ENCODE measurements around the gene VIT. TPM values are rescaled to one million over a fixed set of nuclear protein-coding genes. Genes with fewer than 3 reads are reported as not detected.
A peak's percentile ranks its signal among the peaks of the same experiment; 100 is the strongest.
"Not testable (repeated sequence)": the region's sequence is repeated elsewhere in the genome, so short reads cannot be mapped to it uniquely, and the experiment has no call there.

VIT gene
- total RNA-seq, 2 donors from 2014 or later, result not detected

GRCh38 chr2:36819095-36819711 is 122.7 kb downstream of the VIT start:
- H3K9me3 Mint-ChIP-seq, result no peaks in the 10 kb centered on the region
- ATAC-seq (replicated peaks in 1 of 2) (no peak), DNase-seq (no peak)
- no peaks in the 10 kb centered on the region for H3K27me3 Mint-ChIP-seq (ENCODE audit: low read depth)
- H3K36me3 Mint-ChIP-seq (ENCODE audit: insufficient read depth in 2 of 2), result no peaks in the 10 kb centered on the region
- H3K27ac Mint-ChIP-seq, result no peak overlapping the region
- H3K4me1 Mint-ChIP-seq (ENCODE audit: low read depth), result peaks cover 5% of the 10 kb centered on the region
- H3K4me3 Mint-ChIP-seq, result no peak overlapping the region

GRCh38 chr2:36820942-36821605 is 124.6 kb downstream of the VIT start:
- peaks cover 5% of the 10 kb centered on the region for H3K4me1 Mint-ChIP-seq (ENCODE audit: low read depth)
- DNase-seq, result no peak
- no peak overlapping the region for H3K27ac Mint-ChIP-seq
- H3K4me3 Mint-ChIP-seq, result no peak overlapping the region
- no peaks in the 10 kb centered on the region for H3K27me3 Mint-ChIP-seq (ENCODE audit: low read depth)
- no peaks in the 10 kb centered on the region for H3K36me3 Mint-ChIP-seq (ENCODE audit: insufficient read depth in 2 of 2)
- no peak for ATAC-seq (replicated peaks in 1 of 2)
- no peaks in the 10 kb centered on the region for H3K9me3 Mint-ChIP-seq

- ATAC-seq (replicated peaks in 1 of 2) (no peak), DNase-seq (no peak)
- H3K4me1 Mint-ChIP-seq (ENCODE audit: low read depth), result no peaks in the 10 kb centered on the region
- no peak overlapping the region for H3K27ac Mint-ChIP-seq
- H3K9me3 Mint-ChIP-seq, result no peaks in the 10 kb centered on the region
- no peaks in the 10 kb centered on the region for H3K36me3 Mint-ChIP-seq (ENCODE audit: insufficient read depth in 2 of 2)
- H3K27me3 Mint-ChIP-seq (ENCODE audit: low read depth), result peaks cover 4% of the 10 kb centered on the region
- H3K4me3 Mint-ChIP-seq, result no peak overlapping the region
Measured at GRCh38 chr2:36823862-36824261, 127.4 kb downstream of the VIT start.

DNA sequence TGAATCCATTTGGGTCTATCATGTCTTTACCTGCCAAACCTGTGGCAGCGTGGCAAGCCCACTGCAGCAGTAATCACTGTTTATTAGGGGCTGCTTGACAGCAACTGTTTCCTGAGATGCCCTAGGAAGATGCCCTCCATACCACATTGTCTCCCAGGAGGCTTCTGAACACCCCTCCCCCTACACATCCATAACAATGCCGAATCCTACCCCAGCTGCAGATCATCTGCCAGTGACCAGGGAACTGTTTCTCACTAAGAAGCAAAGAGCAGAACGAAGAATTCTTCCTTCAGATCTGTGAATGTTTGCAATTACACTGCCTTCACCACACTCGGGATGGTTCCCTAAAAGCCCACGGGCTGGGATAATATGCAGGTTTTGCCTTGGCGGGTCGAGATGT is 127.8 kb downstream of the VIT start:
- Mint-ChIP-seq H3K4me3 (no peak overlapping the region), H3K4me1 (ENCODE audit: low read depth) (no peaks in the 10 kb centered on the region), H3K9me3 (no peaks in the 10 kb centered on the region), H3K27ac (no peak overlapping the region), H3K27me3 (ENCODE audit: low read depth) (peaks cover 7% of the 10 kb centered on the region), H3K36me3 (ENCODE audit: insufficient read depth in 2 of 2) (no peaks in the 10 kb centered on the region)
- ATAC-seq (replicated peaks in 1 of 2) (no peak), DNase-seq (no peak)

- DNase-seq, result not testable (repeated sequence)
Measured at GRCh38 chr2:36824683-36825082, 128.2 kb downstream of the VIT start.

DNA sequence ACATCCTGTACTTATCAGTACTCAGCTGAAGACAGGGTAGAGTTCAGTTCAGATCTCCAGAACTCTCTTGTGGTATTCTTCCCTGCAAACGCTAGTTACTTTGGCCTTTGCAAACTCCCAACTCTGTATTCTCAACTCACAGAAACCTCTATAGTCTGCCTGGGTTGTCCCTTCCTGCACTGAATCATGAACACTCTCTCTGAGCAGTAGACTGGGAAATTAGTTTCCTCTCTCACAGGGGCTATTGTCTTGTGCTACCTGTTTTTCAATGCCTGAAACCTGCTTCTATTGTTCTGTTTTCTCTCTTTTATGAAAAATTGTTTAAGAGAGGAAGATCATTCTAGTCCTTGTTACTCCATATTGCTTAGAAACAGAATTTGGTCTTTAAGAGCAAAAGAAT is 134.7 kb downstream of the VIT start:
- peaks cover 11% of the 10 kb centered on the region for H3K4me1 Mint-ChIP-seq (ENCODE audit: low read depth)
- H3K36me3 Mint-ChIP-seq (ENCODE audit: insufficient read depth in 2 of 2), result peaks cover 0 to 3% of the 10 kb centered on the region in 2 donors
- DNase-seq, result no peak
- no peak overlapping the region for H3K27ac Mint-ChIP-seq
- ATAC-seq (replicated peaks in 1 of 2), result peak in 1 of 2 donors; percentile 18
- H3K27me3 Mint-ChIP-seq (ENCODE audit: low read depth), result peaks cover 7% of the 10 kb centered on the region
- no peaks in the 10 kb centered on the region for H3K9me3 Mint-ChIP-seq
- no peak overlapping the region for H3K4me3 Mint-ChIP-seq

More at GRCh38 chr2:36824683-36825082, 128.2 kb downstream of the VIT start:
- not testable (repeated sequence) for H3K27ac Mint-ChIP-seq; H3K4me3 Mint-ChIP-seq; ATAC-seq (replicated peaks in 1 of 2); H3K4me1 Mint-ChIP-seq (ENCODE audit: low read depth); H3K9me3 Mint-ChIP-seq; H3K27me3 Mint-ChIP-seq (ENCODE audit: low read depth); H3K36me3 Mint-ChIP-seq (ENCODE audit: insufficient read depth in 2 of 2)

GRCh38 chr2:36834203-36834602 is 137.7 kb downstream of the VIT start:
- DNase-seq, result no peak
- H3K27ac Mint-ChIP-seq, result no peak overlapping the region
- no peak for ATAC-seq (replicated peaks in 1 of 2)
- peaks cover under 1% of the 10 kb centered on the region for H3K27me3 Mint-ChIP-seq (ENCODE audit: low read depth)
- H3K4me1 Mint-ChIP-seq (ENCODE audit: low read depth), result peaks cover 11% of the 10 kb centered on the region
- H3K9me3 Mint-ChIP-seq, result no peaks in the 10 kb centered on the region
- no peak overlapping the region for H3K4me3 Mint-ChIP-seq
- H3K36me3 Mint-ChIP-seq (ENCODE audit: insufficient read depth in 2 of 2), result peaks cover 0 to 3% of the 10 kb centered on the region in 2 donors

GRCh38 chr2:36834731-36835524 is 138.4 kb downstream of the VIT start:
- H3K27me3 Mint-ChIP-seq (ENCODE audit: low read depth), result no peaks in the 10 kb centered on the region
- peak overlapping the region; percentile 16 to 71 for H3K4me3 Mint-ChIP-seq
- no peaks in the 10 kb centered on the region for H3K9me3 Mint-ChIP-seq
- peaks cover 11% of the 10 kb centered on the region for H3K4me1 Mint-ChIP-seq (ENCODE audit: low read depth)
- no peak for ATAC-seq (replicated peaks in 1 of 2)
- peaks cover 0 to 3% of the 10 kb centered on the region in 2 donors for H3K36me3 Mint-ChIP-seq (ENCODE audit: insufficient read depth in 2 of 2)
- no peak for DNase-seq
- peak overlapping the region; percentile 42 for H3K27ac Mint-ChIP-seq

GRCh38 chr2:36839976-36840617 is 143.6 kb downstream of the VIT start:
- no peak overlapping the region for H3K4me3 Mint-ChIP-seq
- no peaks in the 10 kb centered on the region for H3K36me3 Mint-ChIP-seq (ENCODE audit: insufficient read depth in 2 of 2)
- no peaks in the 10 kb centered on the region for H3K9me3 Mint-ChIP-seq
- no peak for DNase-seq
- no peak for ATAC-seq (replicated peaks in 1 of 2)
- no peaks in the 10 kb centered on the region for H3K27me3 Mint-ChIP-seq (ENCODE audit: low read depth)
- no peak overlapping the region for H3K27ac Mint-ChIP-seq
- peaks cover 7% of the 10 kb centered on the region for H3K4me1 Mint-ChIP-seq (ENCODE audit: low read depth)

DNA sequence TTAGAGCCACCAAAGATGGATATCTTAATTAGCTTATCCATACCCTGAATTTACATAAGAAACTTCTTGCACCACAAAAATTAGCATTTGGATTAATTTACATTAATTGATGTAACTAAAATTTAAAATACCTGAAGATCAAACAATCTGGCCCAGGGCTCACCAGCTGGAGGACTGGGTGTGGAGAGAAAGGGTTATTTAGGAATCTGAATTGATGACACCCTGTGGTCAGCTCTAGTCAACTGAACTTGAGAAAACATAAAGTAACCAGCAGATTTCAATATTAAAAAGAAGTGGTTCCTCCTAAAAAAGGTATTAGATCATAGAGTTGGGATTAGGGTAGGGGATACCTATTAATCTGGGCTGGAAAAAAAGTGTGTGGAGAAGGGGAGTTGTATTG is 147.3 kb downstream of the VIT start:
- Mint-ChIP-seq H3K4me3 (no peak overlapping the region), H3K36me3 (ENCODE audit: insufficient read depth in 2 of 2) (peaks cover 0 to 2% of the 10 kb centered on the region in 2 donors), H3K9me3 (no peaks in the 10 kb centered on the region), H3K27ac (peak overlapping the region; percentile 55), H3K27me3 (ENCODE audit: low read depth) (no peaks in the 10 kb centered on the region), H3K4me1 (ENCODE audit: low read depth) (no peaks in the 10 kb centered on the region)
- ATAC-seq (replicated peaks in 1 of 2) (no peak), DNase-seq (no peak)

DNA sequence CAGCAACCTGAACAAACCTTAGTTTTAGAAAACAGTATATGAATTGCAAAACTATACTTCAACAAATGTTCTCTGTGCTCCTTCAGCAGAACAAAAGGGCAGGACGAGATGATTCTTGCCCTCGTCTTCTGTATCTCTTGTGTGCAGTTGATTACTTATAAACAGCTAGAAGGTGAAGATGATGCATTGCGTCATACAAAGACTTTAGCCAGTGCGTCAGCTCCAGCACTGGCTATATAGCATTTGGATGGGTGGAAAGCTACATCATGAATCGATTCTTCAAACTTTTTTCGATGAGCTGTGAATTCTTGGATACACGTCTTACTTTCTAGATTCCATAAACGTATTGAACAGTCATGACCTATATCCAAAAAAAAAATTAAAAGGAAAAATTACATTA is 152.8 kb downstream of the VIT start:
- Mint-ChIP-seq H3K4me1 (ENCODE audit: low read depth) (no peaks in the 10 kb centered on the region), H3K36me3 (ENCODE audit: insufficient read depth in 2 of 2) (peaks cover 4 to 7% of the 10 kb centered on the region in 2 donors), H3K27ac (no peak overlapping the region), H3K9me3 (no peaks in the 10 kb centered on the region), H3K4me3 (no peak overlapping the region), H3K27me3 (ENCODE audit: low read depth) (no peaks in the 10 kb centered on the region)
- no peak for DNase-seq
- no peak for ATAC-seq (replicated peaks in 1 of 2)

- H3K4me3 Mint-ChIP-seq, result no peak overlapping the region
- H3K4me1 Mint-ChIP-seq (ENCODE audit: low read depth), result peaks cover 13% of the 10 kb centered on the region
- H3K27ac Mint-ChIP-seq, result no peak overlapping the region
- no peaks in the 10 kb centered on the region for H3K9me3 Mint-ChIP-seq
- H3K27me3 Mint-ChIP-seq (ENCODE audit: low read depth), result no peaks in the 10 kb centered on the region
- ATAC-seq (replicated peaks in 1 of 2) (no peak), DNase-seq (no peak)
- peaks cover 4 to 12% of the 10 kb centered on the region in 2 donors for H3K36me3 Mint-ChIP-seq (ENCODE audit: insufficient read depth in 2 of 2)
Measured at GRCh38 chr2:36854241-36854640, 157.7 kb downstream of the VIT start.

DNA sequence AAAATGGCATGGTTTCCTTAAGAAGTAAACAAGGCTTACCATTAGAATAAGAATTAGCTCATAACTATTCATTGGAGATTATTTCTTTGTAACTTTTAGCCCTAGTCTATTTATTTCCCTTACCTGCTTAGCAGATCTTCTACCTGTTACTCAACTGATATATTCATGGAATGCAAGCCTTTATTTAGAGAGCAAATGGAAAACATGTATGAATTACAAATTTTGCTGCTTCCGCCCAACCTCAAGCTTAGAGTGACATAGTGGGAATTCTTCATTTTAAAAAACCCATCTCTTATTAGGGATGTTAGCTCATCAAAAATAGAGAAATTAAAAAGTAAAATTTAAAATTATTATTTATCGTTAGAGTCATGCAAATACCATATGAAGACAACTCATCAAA is 158.9 kb downstream of the VIT start:
- peaks cover 6 to 17% of the 10 kb centered on the region in 2 donors for H3K36me3 Mint-ChIP-seq (ENCODE audit: insufficient read depth in 2 of 2)

More for the DNA sequence above, 158.9 kb downstream of the VIT start:
- Mint-ChIP-seq H3K27me3 (ENCODE audit: low read depth) (no peaks in the 10 kb centered on the region), H3K4me3 (no peak overlapping the region), H3K4me1 (ENCODE audit: low read depth) (peaks cover 20% of the 10 kb centered on the region), H3K9me3 (no peaks in the 10 kb centered on the region), H3K27ac (no peak overlapping the region)
- no peak for DNase-seq
- ATAC-seq (replicated peaks in 1 of 2), result no peak

Data from activated T-cell treated with anti-CD3 and anti-CD28 coated beads, Interleukin-2, amount 50 U/mL, for 72 hours (primary cell).